Activated B cell treated with CpG ODN at 0.5 μM for 24 hours (primary cell): ENCODE measurements around the gene GRM5. TPM values are rescaled to one million over a fixed set of nuclear protein-coding genes. Genes with fewer than 3 reads are reported as not detected.

ENCODE experiments used
- ATAC-seq: fragments of 200-7000 bp; cut with Tn5 transposase; one replicate; pipeline ENCODE4 v1.10.0; 2021; ENCODE audit warnings: low read depth, mild to moderate bottlenecking, moderate library complexity
- CTCF ChIA-PET: fragments of 350-600 bp; sonication (Branson Sonifier 250); formaldehyde crosslinking; loops from one replicate; lab custom pipeline; 2021; ENCODE audit warnings: antibody characterized with exemption; lab: Charles Lee
- POLR2A ChIA-PET: fragments of 350-600 bp; sonication (Branson Sonifier 250); formaldehyde crosslinking; loops from one replicate; lab custom pipeline; 2021; ENCODE audit warnings: antibody characterized with exemption; lab: Charles Lee
- DNase-seq: peaks from one replicate; pipeline ENCODE4 v3.0.0; 2022
- H3K27ac Mint-ChIP-seq: one replicate; pipeline ENCODE4 v1.8.0; 2020; ENCODE audit warnings: mixed read lengths
- H3K27me3 Mint-ChIP-seq: one replicate; pipeline ENCODE4 v1.8.0; 2021; ENCODE audit warnings: mixed read lengths
- H3K36me3 Mint-ChIP-seq: one replicate; pipeline ENCODE4 v1.8.0; 2021; ENCODE audit warnings: low read depth, mixed read lengths
- H3K4me1 Mint-ChIP-seq: one replicate; pipeline ENCODE4 v1.8.0; 2021; ENCODE audit warnings: mixed read lengths
- H3K4me3 Mint-ChIP-seq: one replicate; pipeline ENCODE4 v1.8.0; 2020; ENCODE audit warnings: mild to moderate bottlenecking, mixed read lengths
- H3K9me3 Mint-ChIP-seq: one replicate; pipeline ENCODE4 v1.8.0; 2020; ENCODE audit warnings: mixed read lengths
- CTCF ChIP-seq: fragments of 200-600 bp; IDR thresholded peaks from one replicate; pipeline ENCODE4 v1.8.0; 2022; ENCODE audit warnings: antibody characterized with exemption, mild to moderate bottlenecking
- intact Hi-C: fragments of 100-400 bp; cut with micrococcal nuclease; formaldehyde crosslinking; loops from one replicate; pipeline ENCODE4 v1.15.1; 2024
- total RNA-seq: library from RNA; stranded (reverse); gene quantifications from 2 replicates; pipeline ENCODE4 v1.2.3, GENCODE V29; 2022

The GRM5 gene
- total RNA-seq, 1 donor from 2014 or later, result not detected

GRCh38 chr11:88809126-88809525, 256.7 kb downstream of the GRM5 start:
- CTCF ChIA-PET, result no interaction called here
- ATAC-seq, result no peak
- POLR2A ChIA-PET, result no interaction called here
- Mint-ChIP-seq H3K9me3 (no peaks in the 10 kb centered on the region), H3K27ac (no peak overlapping the region), H3K4me1 (no peaks in the 10 kb centered on the region), H3K27me3 (no peaks in the 10 kb centered on the region), H3K36me3 (no peaks in the 10 kb centered on the region), H3K4me3 (no peak overlapping the region)
- DNase-seq, result no peak
- intact Hi-C loops, result no loop called here
- TF ChIP-seq CTCF, result no peak

GRCh38 chr11:88807349-88807748, 258.4 kb downstream of the GRM5 start:
- Mint-ChIP-seq H3K36me3 (no peaks in the 10 kb centered on the region), H3K4me3 (no peak overlapping the region), H3K9me3 (no peaks in the 10 kb centered on the region), H3K4me1 (no peaks in the 10 kb centered on the region), H3K27ac (no peak overlapping the region), H3K27me3 (no peaks in the 10 kb centered on the region)
- POLR2A ChIA-PET, result no interaction called here
- CTCF ChIA-PET, result no interaction called here
- DNase-seq, result no peak
- TF ChIP-seq CTCF, result no peak
- intact Hi-C loops, result no loop called here
- ATAC-seq, result no peak

GRCh38 chr11:88806410-88806809, 259.4 kb downstream of the GRM5 start:
- POLR2A ChIA-PET, result no interaction called here
- TF ChIP-seq CTCF, result no peak
- DNase-seq (no peak), ATAC-seq (no peak)
- H3K36me3 Mint-ChIP-seq, result no peaks in the 10 kb centered on the region
- intact Hi-C loops, result no loop called here
- H3K27me3 Mint-ChIP-seq, result no peaks in the 10 kb centered on the region
- peaks cover 2% of the 10 kb centered on the region for H3K9me3 Mint-ChIP-seq
- H3K27ac Mint-ChIP-seq, result no peak overlapping the region
- CTCF ChIA-PET, result no interaction called here
- H3K4me3 Mint-ChIP-seq, result no peak overlapping the region
- no peaks in the 10 kb centered on the region for H3K4me1 Mint-ChIP-seq

GRCh38 chr11:88801484-88802123, 264.2 kb downstream of the GRM5 start:
- intact Hi-C loops, result no loop called here
- H3K36me3 Mint-ChIP-seq, result no peaks in the 10 kb centered on the region
- DNase-seq, result no peak

More at GRCh38 chr11:88801484-88802123, 264.2 kb downstream of the GRM5 start:
- Mint-ChIP-seq H3K4me3 (no peak overlapping the region), H3K27ac (no peak overlapping the region), H3K9me3 (peaks cover 2% of the 10 kb centered on the region), H3K4me1 (no peaks in the 10 kb centered on the region), H3K27me3 (no peaks in the 10 kb centered on the region)
- ATAC-seq, result no peak
- ChIA-PET CTCF (no interaction called here), POLR2A (no interaction called here)
- no peak for TF ChIP-seq CTCF
